ENCODE measurements around the gene GRK5. TPM values are rescaled to one million over a fixed set of nuclear protein-coding genes. Genes with fewer than 3 reads are reported as not detected.

Gene GRK5
- total RNA-seq, 1 donor, result 1.8 TPM

DNA sequence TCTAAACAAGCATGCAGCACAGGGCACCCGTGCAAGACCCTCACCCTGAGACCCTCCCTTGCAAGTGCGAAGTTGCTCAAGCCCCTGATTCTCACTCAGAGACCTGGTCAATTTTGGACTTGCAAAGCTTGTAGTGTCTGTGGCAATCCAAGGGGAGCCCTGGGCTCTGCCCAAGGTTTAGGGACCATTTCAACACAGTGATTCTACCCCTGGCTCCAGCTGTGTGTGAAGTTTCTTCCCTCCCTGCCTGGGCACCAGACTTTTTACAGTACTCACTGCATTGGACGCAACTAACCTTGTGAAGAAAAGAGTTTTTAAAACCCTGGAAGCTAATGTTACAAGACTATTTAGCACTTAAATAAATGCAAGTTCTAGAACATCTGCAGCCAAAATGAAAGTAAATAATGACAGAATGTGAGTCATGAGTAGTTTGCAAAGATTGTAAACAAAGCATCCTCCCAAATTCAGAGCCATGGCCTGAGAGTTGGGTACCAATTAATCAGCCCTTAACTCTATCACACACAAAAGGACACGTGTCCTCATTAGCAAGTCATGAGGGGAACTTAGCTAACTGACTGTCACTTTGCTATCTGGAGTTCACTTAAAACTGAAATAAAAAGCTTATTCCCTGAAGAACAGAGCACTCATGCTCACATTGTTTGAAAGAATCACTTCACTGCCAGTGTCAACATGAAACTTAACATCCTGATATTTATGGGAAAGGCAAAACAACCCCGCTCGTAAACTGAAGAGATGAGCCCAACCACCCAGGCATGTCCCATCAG lies 287.1 kb downstream of the GRK5 start:
- Histone ChIP-seq H3K4me2 (ENCODE audit: insufficient read depth, low read length) (no peak overlapping the region), H4K20me1 (ENCODE audit: insufficient read depth, low read length) (no peaks in the 10 kb centered on the region), H3K27ac (ENCODE audit: low read depth, low read length) (no peak overlapping the region), H3K27me3 (ENCODE audit: insufficient read depth, low read length) (no peaks in the 10 kb centered on the region), H2AFZ (ENCODE audit: low read length) (no peak overlapping the region), H3K36me3 (ENCODE audit: insufficient read depth, low read length) (no peaks in the 10 kb centered on the region), H3K9me3 (ENCODE audit: low read depth, low read length) (no peaks in the 10 kb centered on the region), H3K4me1 (ENCODE audit: insufficient read depth, low read length) (peaks cover 20% of the 10 kb centered on the region), H3K79me2 (ENCODE audit: insufficient read depth, low read length) (no peaks in the 10 kb centered on the region), H3K4me3 (ENCODE audit: insufficient read depth, low read length) (no peak overlapping the region)
- TF ChIP-seq, protein P1, sequence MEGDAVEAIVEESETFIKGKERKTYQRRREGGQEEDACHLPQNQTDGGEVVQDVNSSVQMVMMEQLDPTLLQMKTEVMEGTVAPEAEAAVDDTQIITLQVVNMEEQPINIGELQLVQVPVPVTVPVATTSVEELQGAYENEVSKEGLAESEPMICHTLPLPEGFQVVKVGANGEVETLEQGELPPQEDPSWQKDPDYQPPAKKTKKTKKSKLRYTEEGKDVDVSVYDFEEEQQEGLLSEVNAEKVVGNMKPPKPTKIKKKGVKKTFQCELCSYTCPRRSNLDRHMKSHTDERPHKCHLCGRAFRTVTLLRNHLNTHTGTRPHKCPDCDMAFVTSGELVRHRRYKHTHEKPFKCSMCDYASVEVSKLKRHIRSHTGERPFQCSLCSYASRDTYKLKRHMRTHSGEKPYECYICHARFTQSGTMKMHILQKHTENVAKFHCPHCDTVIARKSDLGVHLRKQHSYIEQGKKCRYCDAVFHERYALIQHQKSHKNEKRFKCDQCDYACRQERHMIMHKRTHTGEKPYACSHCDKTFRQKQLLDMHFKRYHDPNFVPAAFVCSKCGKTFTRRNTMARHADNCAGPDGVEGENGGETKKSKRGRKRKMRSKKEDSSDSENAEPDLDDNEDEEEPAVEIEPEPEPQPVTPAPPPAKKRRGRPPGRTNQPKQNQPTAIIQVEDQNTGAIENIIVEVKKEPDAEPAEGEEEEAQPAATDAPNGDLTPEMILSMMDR (IDR thresholded peaks at IDR 0.05; ENCODE audit: extremely low read depth, low read depth, low read length), result no peak
- peak; percentile 83 for DNase-seq (ENCODE audit: insufficient read length, low spot score, missing footprints)

DNA sequence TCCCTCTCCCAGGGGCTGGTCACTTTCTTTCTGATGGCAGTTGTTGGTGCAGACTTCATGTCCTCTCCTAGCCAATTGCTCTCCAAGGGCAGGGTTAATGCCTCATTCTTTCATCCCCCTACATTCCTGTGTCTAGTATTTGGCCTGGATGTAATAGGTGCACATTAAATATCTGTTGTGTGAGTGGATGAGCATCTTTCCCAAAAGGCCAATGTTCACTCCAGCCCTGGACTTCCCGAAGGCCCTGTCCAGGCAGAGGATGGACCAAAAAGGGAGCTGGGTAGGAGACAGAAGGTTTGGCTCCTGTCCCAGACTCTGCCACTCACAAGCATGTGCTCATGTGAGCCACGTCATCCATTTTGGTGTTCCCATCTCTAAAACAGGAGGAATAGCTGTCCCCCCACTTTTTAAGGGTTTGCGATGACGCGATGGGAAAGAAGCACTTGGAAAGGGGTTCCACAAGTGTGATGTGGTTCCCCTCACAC lies 287.7 kb downstream of the GRK5 start:
- Histone ChIP-seq H3K4me1 (ENCODE audit: insufficient read depth, low read length) (peaks cover 26% of the 10 kb centered on the region), H3K36me3 (ENCODE audit: insufficient read depth, low read length) (no peaks in the 10 kb centered on the region), H3K27ac (ENCODE audit: low read depth, low read length) (no peak overlapping the region), H3K9me3 (ENCODE audit: low read depth, low read length) (no peaks in the 10 kb centered on the region), H2AFZ (ENCODE audit: low read length) (no peak overlapping the region), H3K79me2 (ENCODE audit: insufficient read depth, low read length) (no peaks in the 10 kb centered on the region), H3K27me3 (ENCODE audit: insufficient read depth, low read length) (no peaks in the 10 kb centered on the region), H3K4me2 (ENCODE audit: insufficient read depth, low read length) (no peak overlapping the region), H4K20me1 (ENCODE audit: insufficient read depth, low read length) (no peaks in the 10 kb centered on the region), H3K4me3 (ENCODE audit: insufficient read depth, low read length) (no peak overlapping the region)
- TF ChIP-seq, protein P1 (IDR thresholded peaks at IDR 0.05; ENCODE audit: extremely low read depth, low read depth, low read length), result no peak
- DNase-seq (ENCODE audit: insufficient read length, low spot score, missing footprints), result peak; percentile 58

DNA sequence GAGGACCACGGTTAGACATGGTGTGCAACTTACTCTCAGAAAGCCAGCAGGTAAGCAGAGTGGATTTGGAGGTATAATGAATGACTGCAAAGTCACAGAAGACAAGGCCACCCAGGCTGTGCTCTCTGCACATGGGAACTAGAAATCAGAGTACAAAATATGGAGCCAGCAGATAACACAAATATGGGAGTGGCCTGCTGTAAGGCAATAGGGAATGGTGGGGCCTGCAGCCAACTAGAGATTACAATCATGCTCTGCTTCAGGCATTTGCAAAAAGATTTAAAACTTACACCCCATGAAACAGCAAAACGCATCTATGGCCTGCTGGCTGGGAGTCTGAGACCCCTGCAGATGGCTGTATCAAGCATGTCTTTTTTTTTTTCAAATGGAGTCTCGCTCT lies 288.2 kb downstream of the GRK5 start:
- H3K27ac ChIP-seq (ENCODE audit: low read depth, low read length), result no peak overlapping the region
- H3K4me2 ChIP-seq (ENCODE audit: insufficient read depth, low read length), result no peak overlapping the region

DNA sequence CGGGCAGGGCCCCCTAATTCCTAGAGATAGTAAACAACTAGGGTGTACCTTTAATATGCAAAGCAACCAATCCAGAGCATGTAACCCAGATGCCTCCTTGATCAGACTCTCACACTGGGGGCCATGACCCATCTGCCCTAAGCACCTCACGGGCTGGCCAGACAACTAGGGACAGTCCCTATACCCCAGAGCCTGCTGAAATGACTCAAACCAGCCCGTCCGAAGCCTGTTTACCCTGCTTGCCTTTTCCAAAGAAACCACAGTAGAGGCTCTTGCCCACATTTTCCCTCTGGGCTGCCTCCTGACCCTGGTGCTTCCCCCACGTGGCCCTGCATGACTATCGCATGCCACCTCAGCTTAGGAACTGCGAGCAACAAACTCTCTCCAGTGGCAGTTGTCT lies 288.9 kb downstream of the GRK5 start:
- H4K20me1 ChIP-seq (ENCODE audit: insufficient read depth, low read length), result no peaks in the 10 kb centered on the region

More for the DNA sequence above, 288.2 kb downstream of the GRK5 start:
- H3K9me3 ChIP-seq (ENCODE audit: low read depth, low read length), result no peaks in the 10 kb centered on the region
- H3K4me3 ChIP-seq (ENCODE audit: insufficient read depth, low read length), result no peak overlapping the region
- H4K20me1 ChIP-seq (ENCODE audit: insufficient read depth, low read length), result no peaks in the 10 kb centered on the region
- no peaks in the 10 kb centered on the region for H3K27me3 ChIP-seq (ENCODE audit: insufficient read depth, low read length)
- no peak overlapping the region for H2AFZ ChIP-seq (ENCODE audit: low read length)
- TF ChIP-seq, protein P1 (IDR thresholded peaks at IDR 0.05; ENCODE audit: extremely low read depth, low read depth, low read length), result no peak
- DNase-seq (ENCODE audit: insufficient read length, low spot score, missing footprints), result no peak
- H3K79me2 ChIP-seq (ENCODE audit: insufficient read depth, low read length), result no peaks in the 10 kb centered on the region
- no peaks in the 10 kb centered on the region for H3K36me3 ChIP-seq (ENCODE audit: insufficient read depth, low read length)
- peaks cover 28% of the 10 kb centered on the region for H3K4me1 ChIP-seq (ENCODE audit: insufficient read depth, low read length)

More for the DNA sequence above, 288.9 kb downstream of the GRK5 start:
- no peak overlapping the region for H3K4me2 ChIP-seq (ENCODE audit: insufficient read depth, low read length)
- H3K27me3 ChIP-seq (ENCODE audit: insufficient read depth, low read length), result no peaks in the 10 kb centered on the region
- no peaks in the 10 kb centered on the region for H3K9me3 ChIP-seq (ENCODE audit: low read depth, low read length)
- peak overlapping the region; percentile 23 for H3K27ac ChIP-seq (ENCODE audit: low read depth, low read length)
- peaks cover 28% of the 10 kb centered on the region for H3K4me1 ChIP-seq (ENCODE audit: insufficient read depth, low read length)
- no peak overlapping the region for H2AFZ ChIP-seq (ENCODE audit: low read length)
- H3K4me3 ChIP-seq (ENCODE audit: insufficient read depth, low read length), result no peak overlapping the region
- DNase-seq (ENCODE audit: insufficient read length, low spot score, missing footprints), result peak; percentile 34
- no peaks in the 10 kb centered on the region for H3K36me3 ChIP-seq (ENCODE audit: insufficient read depth, low read length)
- no peaks in the 10 kb centered on the region for H3K79me2 ChIP-seq (ENCODE audit: insufficient read depth, low read length)
- TF ChIP-seq, protein P1 (IDR thresholded peaks at IDR 0.05; ENCODE audit: extremely low read depth, low read depth, low read length), result no peak
